Smooth muscle cell of the brain vasculature (primary cell): ENCODE results near the gene DIP2C.

Experiments
- DNase-seq: peaks from one replicate; pipeline ENCODE4 v3.0.0-alpha.2; 2012; ENCODE audit warnings: low read depth, low spot score

Gene DIP2C, protein sequence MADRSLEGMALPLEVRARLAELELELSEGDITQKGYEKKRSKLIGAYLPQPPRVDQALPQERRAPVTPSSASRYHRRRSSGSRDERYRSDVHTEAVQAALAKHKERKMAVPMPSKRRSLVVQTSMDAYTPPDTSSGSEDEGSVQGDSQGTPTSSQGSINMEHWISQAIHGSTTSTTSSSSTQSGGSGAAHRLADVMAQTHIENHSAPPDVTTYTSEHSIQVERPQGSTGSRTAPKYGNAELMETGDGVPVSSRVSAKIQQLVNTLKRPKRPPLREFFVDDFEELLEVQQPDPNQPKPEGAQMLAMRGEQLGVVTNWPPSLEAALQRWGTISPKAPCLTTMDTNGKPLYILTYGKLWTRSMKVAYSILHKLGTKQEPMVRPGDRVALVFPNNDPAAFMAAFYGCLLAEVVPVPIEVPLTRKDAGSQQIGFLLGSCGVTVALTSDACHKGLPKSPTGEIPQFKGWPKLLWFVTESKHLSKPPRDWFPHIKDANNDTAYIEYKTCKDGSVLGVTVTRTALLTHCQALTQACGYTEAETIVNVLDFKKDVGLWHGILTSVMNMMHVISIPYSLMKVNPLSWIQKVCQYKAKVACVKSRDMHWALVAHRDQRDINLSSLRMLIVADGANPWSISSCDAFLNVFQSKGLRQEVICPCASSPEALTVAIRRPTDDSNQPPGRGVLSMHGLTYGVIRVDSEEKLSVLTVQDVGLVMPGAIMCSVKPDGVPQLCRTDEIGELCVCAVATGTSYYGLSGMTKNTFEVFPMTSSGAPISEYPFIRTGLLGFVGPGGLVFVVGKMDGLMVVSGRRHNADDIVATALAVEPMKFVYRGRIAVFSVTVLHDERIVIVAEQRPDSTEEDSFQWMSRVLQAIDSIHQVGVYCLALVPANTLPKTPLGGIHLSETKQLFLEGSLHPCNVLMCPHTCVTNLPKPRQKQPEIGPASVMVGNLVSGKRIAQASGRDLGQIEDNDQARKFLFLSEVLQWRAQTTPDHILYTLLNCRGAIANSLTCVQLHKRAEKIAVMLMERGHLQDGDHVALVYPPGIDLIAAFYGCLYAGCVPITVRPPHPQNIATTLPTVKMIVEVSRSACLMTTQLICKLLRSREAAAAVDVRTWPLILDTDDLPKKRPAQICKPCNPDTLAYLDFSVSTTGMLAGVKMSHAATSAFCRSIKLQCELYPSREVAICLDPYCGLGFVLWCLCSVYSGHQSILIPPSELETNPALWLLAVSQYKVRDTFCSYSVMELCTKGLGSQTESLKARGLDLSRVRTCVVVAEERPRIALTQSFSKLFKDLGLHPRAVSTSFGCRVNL (N-terminal part only)

DNA sequence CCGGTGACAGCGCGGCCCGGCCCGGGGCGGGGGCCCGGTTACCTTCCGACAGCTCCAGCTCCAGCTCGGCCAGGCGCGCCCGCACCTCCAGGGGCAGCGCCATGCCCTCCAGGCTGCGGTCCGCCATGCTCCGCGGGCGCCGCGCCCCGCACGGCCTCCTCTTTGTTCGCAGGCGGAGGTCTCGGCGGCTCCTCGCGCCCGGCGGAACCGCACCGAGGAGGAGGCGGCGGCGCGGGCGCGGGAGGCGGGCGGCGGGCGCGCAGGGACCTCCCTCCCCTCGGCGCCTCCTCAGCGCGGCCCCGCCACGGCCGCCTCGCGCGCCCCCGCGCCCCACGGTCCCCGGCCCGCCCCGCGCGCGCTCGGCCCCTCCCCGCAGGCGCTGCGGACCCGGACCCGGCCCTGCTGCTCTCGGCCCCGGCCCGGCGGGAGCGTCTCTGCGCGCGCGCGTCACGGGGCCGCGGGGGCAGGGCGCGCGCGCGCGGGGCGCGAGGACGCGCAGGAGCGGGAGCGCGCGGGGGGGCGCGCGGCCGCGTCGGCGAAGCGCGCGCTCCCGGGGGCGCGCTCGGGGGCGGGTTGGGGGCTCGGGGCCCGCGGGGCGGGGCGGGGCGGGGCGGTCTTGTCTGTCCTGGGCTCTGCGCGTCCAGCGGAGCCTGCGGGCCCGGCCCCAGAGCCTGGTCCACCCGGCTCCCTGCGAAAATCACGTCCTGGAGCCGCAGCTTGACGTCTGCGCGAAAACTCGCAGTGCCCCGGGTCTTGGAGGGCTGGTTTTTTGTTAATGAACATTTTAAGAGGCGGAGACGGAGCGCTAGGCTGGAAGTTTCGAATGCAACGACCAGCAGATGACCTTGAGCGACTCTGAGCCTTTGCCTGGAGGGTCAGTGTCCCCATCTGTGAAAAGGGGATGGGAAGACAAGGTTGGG is at the start of gene DIP2C:
Gene DIP2C, minus strand, starts transcription at position 217 of the 920 bp plus-strand sequence. Its CDS starts 90 bp downstream, at position 127.
- no peak for DNase-seq

DNA sequence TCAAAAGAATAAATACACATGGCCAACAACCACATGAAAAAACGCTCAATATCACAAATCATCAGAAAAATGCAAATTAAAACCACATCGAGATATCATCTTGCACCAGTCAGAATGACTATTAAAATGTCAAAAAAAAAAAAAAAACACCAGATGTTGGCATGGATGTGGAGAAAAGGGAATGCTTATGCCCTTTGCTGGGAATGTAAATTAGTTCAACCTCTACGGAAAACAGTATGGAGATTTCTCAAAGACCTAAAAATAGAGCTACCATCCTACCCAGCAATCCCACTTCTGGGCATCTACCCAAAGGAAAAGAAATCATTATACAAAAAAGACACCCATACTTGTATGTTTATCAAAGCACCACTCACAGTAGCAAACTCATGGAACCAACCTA is 45.0 kb upstream of the DIP2C start:
- DNase-seq = no peak

DNA sequence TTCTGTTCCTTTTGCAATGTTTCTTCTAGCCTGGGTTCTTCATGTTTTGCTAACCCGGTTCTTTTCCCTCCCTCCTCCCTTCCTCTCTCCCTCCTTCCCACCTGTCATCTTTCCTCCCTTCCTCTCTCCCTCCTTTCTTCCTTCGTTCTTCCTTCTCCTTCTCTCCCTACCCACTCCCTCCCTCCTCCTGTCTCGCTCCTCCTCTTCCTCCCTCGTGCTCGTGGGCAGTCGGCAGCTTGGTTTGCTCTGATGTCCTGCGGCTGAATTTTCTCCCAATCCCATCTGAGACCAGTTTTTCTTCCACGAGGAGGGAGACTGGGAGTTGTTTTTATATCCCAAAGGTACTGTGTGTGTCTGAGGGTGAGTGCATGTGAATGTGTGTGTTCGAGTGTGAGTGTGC is 43.6 kb upstream of the DIP2C start:
- DNase-seq = no peak

DNA sequence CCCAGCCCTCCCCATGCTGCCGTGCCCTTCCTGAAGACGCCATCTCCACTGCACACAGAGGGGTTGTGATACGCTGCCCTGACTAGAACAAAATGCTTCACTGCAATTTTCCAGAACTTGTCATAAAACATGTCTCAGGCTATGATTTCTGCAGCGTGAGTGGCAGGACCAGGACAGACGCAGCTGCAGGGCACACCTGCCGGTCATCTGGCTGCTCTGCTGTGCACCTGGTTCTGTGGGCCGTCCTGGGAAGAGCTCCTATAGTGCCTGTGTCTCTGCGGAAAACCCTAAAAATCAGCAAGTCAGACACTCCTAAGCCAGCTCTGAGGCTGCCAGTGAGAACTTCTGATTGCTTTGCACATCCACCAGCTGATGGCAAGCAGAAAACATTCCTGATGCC is 39.7 kb upstream of the DIP2C start:
- no peak for DNase-seq

DNA sequence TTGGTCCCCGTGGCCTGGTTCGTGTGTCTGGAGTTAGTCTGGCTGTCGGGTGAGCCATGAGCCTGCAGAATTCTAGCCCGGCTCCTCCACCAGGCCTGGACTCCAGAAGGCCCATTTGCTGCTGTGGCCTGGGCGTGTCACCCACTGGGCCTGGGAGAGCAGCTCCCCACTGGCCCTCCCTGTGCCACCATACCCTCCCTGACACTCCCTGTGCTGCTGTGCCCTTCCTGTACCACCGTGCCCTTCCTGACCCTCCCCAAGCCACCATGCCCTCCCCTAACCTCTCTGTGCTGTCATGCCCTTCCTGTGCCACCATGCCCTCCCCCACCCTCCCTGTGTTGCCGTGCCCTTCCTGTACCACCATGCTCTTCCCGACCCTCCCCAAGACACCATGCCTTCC is 39.1 kb upstream of the DIP2C start:
- DNase-seq = no peak

DNA sequence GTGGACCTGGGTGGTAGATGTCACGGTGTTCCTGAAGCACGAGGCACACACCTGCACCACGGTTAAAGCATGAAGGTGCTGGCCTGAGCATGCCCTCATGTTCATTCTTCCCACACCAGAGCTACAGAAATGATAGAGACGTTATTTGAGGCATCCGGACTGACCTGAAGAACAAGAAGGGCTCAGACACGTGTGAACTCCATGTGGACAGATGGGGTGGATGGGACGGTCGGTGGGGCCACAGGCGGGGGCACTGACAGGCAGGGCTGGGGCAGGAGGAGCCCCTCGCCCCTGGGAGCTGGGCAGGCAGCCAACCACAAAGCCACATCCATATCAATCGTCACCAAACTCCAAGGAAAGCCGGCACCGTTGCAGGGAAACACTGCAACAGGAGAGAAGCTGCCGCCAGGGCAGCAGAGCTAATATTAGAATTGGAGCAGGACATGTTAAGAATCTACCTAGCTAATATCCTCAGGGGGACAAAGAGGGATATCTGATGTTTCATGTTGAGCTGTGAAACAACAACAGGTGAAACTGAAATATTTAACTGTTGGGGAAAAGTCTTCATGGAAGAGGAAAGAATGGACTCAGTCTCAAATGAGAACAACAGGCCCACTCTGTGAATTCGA is 37.8 kb upstream of the DIP2C start:
- no peak for DNase-seq

DNA sequence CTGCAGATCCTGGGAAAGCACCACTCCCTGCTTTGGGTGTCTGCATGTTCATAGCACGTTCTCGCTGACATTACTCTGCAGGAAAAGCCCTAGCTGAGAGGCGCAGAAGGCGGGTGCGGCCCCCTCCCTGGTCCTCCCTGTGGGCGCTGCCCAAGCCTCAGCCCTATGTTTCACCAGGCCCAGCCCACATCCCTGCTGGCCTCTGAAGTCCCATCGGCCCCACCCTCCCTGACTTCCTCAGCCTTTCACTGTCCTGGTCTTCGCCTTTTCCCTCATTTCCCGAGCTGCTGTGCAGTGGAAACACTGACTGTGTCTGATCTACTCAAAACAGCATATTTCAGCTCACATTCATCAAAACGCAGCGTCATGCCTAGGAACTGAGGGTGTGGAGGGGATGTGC is 36.3 kb upstream of the DIP2C start:
- DNase-seq = no peak

DNA sequence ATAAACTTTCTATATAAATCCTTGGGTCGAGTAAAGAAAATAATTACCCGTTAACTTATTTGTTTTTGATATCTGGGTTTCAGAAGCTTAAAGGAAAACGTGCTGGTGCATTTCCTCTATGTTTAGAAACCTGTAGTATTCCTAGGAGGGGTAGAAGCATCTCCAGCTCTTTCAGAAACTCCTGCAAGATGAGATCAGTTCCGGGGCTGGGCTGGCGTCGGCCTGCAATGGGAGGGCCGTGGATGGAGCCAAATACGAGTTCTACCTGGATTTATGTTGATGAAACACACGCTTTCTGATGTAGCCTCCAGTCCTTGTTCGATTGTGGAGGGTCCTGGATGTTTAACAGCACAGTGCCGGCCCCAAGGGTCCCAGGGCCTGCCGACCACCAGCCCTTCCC is 35.8 kb upstream of the DIP2C start:
- DNase-seq = no peak

DNA sequence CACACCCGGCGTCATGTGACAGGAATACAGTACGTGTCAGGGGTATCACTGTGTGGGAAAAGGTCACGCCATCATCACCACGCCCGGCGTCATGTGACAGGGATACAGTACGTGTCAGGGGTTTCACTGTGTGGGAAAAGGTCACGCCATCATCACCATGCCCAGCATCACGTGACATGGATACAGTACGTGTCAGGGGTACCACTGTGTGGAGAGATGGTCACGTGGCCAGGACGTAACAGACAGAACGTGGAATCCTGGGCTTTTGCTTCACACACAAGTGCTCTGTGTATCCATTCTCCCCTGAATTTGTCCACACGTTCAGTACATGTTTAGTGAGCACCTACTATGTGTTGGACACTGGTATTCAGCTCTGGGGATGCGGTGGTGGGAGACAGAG is 34.5 kb upstream of the DIP2C start:
- no peak for DNase-seq

DNA sequence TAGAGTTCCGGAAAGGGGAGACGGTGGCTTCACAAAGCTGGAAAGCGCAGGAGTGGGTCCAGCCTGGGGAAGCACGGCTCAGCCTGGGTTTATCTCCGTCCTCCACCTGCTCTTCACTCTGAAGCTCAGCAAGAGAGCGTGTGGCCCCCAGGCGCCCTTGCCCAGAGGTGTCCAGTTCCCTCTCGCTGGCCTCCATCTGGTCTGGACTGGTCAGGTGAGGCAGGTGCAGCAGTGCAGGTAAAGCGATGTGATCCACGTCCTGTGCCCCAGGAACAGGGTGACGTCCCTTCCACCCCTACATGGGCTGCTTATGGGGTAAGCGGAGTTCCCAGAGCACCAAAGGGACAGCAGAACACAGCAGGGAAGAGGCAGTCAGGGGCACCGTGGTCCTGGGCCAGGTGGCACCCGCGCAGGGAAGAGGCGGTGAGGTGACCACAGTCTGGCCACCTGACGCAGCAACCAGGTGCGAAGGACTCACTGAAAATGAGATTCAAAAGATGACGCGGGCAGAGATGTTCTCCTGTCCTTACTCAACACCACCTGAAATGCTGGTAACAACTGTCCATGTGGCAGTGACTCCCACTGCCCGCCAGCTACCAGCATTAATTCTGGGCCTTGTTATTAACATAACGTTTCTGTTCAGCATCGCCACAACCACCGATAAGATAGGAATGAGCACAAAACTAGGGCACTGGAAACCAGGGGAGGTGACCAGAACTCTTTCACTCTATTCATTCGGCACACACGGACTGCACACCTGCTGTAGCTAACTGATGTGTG is 33.0 kb upstream of the DIP2C start:
- DNase-seq = no peak

DNA sequence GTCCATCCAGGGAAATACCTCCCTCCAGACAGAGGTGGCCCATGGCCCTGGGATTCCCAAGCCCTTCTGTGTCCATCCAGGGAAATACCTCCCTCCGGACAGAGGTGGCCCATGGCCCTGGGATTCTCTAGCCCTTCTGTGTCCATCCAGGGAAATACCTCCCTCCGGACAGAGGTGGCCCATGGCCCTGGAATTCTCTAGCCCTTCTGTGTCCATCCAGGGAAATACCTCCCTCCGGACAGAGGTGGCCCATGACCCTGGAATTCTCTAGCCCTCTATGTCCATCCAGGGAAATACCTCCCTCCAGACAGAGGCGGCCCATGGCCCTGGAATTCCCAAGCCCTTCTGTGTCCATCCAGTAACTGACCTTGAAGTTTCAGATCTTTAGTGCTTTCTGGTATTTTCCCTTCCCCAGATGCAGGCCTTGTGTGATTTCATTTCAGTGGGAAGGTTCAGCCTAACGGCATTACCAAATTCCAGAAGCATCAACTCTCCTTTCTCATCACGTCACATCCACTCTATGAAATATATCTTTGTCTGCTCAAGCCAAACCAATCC is 28.8 kb upstream of the DIP2C start:
- no peak for DNase-seq

DNA sequence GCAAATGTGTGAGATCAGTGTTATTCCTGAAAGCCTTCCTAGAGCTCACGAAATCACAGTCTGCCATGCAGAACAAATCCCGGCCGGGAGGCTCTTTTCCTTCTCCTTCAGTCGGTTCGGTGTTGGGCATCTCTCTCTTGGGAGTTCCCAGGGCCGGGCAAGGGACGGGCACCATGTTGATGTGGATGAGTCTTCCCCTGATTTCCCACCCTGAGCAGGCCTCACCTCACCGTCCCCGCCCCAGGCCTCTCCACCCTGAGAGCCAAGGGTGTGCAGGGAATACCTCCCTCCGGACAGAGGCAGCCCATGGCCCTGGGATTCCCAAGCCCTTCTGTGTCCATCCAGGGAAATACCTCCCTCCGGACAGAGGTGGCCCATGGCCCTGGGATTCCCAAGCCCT is 28.0 kb upstream of the DIP2C start:
- no peak for DNase-seq

DNA sequence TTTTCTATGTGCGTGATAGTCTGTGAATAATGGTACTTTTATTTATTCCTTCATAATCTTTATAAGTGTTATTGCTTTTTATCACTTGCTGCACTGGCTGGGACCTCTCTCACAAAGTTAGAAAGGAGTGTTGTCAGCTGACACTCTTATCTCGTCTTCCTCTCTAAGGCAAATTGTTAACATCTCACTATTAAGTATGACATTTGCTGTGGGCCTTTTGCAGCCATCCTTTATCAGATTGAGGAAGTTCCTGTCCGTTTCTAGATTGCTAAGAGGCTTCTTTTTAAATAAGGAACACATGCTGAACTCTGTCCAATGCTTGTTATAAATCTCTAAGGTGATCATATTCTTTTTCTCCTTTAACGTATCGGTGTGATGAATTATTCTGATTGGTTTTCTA is 27.4 kb upstream of the DIP2C start:
- DNase-seq = no peak

DNA sequence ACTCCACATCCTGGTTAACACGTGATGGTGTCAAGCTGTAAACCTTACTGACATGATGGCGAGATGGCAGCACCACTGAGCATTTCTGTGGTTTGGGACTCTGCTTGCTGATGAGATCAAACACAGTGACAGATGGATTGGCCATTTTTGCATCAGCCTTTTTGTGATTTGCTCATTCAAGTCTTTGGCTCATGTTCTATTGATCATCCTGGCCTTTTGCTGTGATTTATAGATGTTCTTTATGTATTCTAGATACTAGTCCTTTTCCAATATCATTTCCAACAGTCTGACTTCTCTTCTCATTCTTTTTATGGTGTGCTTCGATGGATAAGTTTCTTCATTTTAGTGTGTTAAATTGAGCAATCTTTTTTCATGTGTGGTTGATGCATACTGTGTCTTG is 24.7 kb upstream of the DIP2C start:
- DNase-seq = no peak

DNA sequence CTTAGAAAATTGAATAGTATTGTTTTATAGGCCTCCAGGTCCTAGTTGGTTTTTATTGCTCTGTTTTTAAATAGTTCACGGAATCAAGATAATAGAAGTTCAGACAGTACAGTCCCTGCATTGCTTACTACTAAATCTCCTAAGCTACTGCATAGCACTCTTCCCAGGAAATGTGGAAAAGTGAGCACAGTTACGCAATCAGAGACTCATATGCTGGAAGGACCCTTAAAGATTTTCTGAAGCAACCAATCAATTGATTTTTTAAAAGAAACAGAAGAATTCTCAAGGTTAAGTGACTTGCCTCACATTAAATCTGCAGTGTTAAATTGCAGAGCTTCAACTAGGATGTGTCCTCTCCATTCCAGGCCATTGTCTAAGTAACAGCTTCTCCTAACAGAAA is 23.1 kb upstream of the DIP2C start:
- DNase-seq = no peak

DNA sequence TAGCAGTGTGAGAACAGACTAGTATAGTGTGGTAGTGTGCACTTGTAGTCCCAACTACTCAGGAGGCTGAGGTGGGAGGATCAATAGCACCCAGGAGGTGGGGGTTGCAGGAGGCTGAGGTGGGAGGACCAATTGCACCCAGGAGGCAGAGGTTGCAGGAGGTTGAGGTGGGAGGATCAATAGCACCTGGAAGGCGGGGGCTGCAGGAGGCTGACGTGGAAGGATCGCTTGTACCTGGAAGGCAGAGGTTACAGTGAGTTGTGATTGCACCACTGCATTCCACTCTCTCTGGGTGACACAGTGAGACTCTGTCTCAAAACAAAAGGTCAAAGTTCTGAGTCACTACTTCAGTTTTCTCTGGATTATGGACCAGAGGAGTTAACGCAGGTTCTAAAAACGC is 22.6 kb upstream of the DIP2C start:
- no peak for DNase-seq

DNA sequence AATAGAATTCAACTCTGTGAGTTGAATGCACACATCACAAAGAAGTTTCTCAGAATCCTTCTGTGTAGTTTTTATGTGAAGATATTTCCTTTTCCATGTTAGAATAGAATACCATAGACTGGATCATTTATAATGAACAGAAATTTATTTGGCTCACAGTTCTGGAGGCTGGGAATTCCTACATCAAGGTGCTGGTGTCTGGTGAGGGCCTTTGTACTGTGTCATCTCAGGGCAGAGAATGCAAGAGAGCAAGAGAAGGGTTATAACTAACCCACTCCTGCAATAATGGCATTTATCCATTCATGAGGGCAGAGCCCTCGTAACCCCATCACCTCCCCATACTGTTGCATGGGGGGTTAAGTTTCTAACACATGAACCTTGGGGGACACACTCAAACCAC is 18.4 kb upstream of the DIP2C start:
- no peak for DNase-seq

DNA sequence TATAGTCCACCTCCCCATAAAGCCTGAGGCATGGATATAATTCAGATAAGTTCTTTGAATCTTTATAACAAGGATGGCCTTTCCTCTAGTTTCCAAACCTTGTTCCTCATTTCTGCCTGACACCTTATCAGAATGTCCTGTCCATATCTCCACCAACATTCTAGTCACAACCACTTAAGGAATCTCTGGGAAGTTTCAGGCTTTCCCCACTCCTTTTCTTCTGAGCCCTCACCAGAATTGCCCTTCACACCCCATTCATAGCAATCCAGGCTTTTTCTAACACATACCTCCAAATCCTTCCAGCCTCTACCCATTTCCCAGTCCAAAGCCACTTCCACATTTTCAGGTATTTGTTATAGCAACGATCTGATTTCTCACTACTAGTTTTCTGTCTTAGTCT is 18.0 kb upstream of the DIP2C start:
- no peak for DNase-seq

DNA sequence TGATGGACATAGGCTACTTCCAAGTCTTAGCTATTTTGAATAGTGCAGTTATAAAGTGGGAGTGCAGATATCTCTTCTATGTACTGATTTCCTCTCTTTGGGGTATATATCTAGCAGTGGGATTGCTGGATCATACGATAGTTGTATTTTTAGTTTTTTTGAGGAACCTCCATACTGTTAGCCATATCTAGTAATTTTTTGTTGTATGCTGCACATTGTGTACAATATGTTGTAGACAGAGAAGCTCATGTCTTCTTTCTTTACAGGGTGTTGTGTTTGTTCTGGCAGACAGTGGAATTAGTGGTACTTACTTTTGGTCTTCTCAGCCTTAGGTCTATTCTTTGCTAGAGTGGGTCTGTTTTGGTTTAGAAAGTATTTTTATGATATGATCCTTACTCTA is 13.7 kb upstream of the DIP2C start:
- no peak for DNase-seq
